ENCODE data around the gene IQCC. TPM values are rescaled to one million over a fixed set of nuclear protein-coding genes. Genes with fewer than 3 reads are reported as not detected.

The IQCC gene
- total RNA-seq, 2 experiments from 2014 or later = 4.2 to 4.4 TPM

DNA sequence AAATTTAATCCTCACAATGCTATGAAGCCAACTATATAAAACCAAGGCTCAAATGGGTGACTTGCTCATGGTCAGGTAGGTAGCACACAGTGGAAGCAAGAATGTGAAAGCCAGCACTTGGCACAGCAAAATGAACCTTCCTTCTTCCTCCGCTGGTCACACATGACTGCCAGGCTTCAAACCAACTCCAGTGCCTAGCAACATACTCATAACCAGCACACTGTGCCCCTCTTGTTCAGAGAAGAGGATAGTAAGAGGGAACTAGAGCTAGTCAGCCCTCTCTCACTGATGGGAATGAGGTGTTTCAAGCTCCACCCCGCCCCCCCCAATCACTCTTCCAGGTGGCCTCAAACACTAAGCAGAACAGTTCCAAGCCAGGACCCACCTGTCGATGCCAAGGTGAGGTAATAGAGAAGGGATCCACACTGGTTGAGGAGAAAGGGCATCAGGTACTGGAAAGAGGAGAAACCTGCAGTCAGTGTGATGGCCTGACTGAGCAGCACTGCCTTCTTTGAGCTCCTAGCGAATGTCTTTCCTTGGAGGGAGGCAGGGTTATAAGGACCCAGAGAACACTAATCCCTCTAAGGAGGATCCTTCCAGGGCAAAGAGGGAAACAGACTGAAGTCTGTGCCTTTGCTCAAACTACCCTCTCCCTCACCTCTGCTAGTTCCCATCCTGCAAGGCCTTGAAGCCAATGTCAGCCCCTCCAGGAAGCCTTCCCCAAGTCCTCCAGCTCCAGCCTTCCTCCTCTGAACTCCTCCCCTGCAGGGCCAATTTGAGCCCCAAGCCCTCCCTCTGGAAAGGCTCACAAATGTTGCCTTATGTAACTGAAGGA lies 15.5 kb downstream of the IQCC start:
- no peaks in the 10 kb centered on the region for H3K27me3 Mint-ChIP-seq
- ChIA-PET CTCF (interaction anchor here (1.2 to 2.3 kb wide), 2 partner anchors 15 to 28 kb away, joined by 4 to 12 read pairs; no protein-coding TSS in a partner anchor), POLR2A (interaction anchor here (1.0 to 1.2 kb wide), 4 partner anchors 15 to 72 kb away, joined by 3 read pairs; partner anchors contain the start of gene IQCC)
- H3K4me1 Mint-ChIP-seq (ENCODE audit: low read depth) = peaks cover 29% of the 10 kb centered on the region
- H3K27ac Mint-ChIP-seq = peak overlapping the region; percentile 98
- DNase-seq = no peak
- H3K4me3 Mint-ChIP-seq = peak overlapping the region; percentile 96
- H3K36me3 Mint-ChIP-seq (ENCODE audit: low read depth) = peaks cover 24% of the 10 kb centered on the region
- H3K9me3 Mint-ChIP-seq = no peaks in the 10 kb centered on the region
- ATAC-seq = no peak
- intact Hi-C loops (cut with micrococcal nuclease) = no loop called here
- TF ChIP-seq CTCF (IDR thresholded peaks at IDR 0.05) = no peak

GRCh38 chr1:32221581-32221979 lies 16.1 kb downstream of the IQCC start:
- Mint-ChIP-seq H3K4me3 (peak overlapping the region; percentile 96), H3K27me3 (no peaks in the 10 kb centered on the region), H3K9me3 (no peaks in the 10 kb centered on the region), H3K27ac (peak overlapping the region; percentile 98), H3K36me3 (ENCODE audit: low read depth) (peaks cover 27% of the 10 kb centered on the region), H3K4me1 (ENCODE audit: low read depth) (peaks cover 33% of the 10 kb centered on the region)
- ChIA-PET POLR2A (interaction anchor here (0.7 to 1.2 kb wide), 4 partner anchors 19 to 215 kb away, joined by 3 read pairs; no protein-coding TSS in a partner anchor), CTCF (interaction anchor here (1.2 to 2.3 kb wide), 2 partner anchors 14 to 27 kb away, joined by 4 to 12 read pairs; no protein-coding TSS in a partner anchor)
- DNase-seq (no peak), ATAC-seq (no peak)
- no peak for TF ChIP-seq CTCF (IDR thresholded peaks at IDR 0.05)
- intact Hi-C loops (cut with micrococcal nuclease) = no loop called here

GRCh38 chr1:32221980-32222755 lies 16.7 kb downstream of the IQCC start, which contains the start of the genes EIF3I and TMEM234:
Gene EIF3I (plus strand): TSS chr1:32222407. CDS start chr1:32222442, 35 bp downstream.
Gene TMEM234 (minus strand): TSS chr1:32222353. CDS start chr1:32222322, 31 bp downstream.
- no peaks in the 10 kb centered on the region for H3K9me3 Mint-ChIP-seq
- POLR2A ChIA-PET = interaction anchor here (0.7 to 2.1 kb wide), 6 partner anchors 10 to 215 kb away, joined by 3 to 8 read pairs (median 4); partner anchors contain the start of gene MARCKSL1
- intact Hi-C loops (cut with micrococcal nuclease) = no loop called here
- peak; percentile 96 for DNase-seq
- TF ChIP-seq CTCF (IDR thresholded peaks at IDR 0.05) = no peak
- CTCF ChIA-PET = interaction anchor here (2.3 kb wide), 1 partner anchor 27 kb away, joined by 12 read pairs; no protein-coding TSS in a partner anchor
- peak within 1 kb of the TSS; percentile 96 for H3K4me3 Mint-ChIP-seq
- peaks cover 33% of the 10 kb centered on the region for H3K4me1 Mint-ChIP-seq (ENCODE audit: low read depth)
- peak; percentile 95 for ATAC-seq
- peaks cover 27% of the 10 kb centered on the region for H3K36me3 Mint-ChIP-seq (ENCODE audit: low read depth)
- H3K27ac Mint-ChIP-seq = peak within 1 kb of the TSS; percentile 98
- no peaks in the 10 kb centered on the region for H3K27me3 Mint-ChIP-seq

DNA sequence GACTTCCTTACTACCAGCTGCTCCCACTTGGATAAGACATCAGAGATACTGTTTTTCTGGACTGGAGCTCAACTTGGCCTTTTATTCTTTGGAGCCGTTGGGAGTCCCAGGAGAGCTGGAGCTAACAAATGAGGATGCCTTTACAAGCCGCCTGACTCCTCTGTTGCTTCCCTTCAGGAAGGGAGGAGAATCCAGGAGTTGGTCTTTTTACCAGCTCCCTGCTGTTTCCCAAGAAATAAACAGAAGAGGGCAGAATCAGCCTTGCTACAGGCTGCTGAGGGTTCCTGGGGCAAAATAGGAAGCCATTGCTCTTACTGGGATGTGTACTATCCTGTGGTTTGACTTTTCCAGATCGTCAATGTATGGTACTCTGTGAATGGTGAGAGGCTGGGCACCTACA lies 18.2 kb downstream of the IQCC start:
- DNase-seq (no peak), ATAC-seq (no peak)
- intact Hi-C loops (cut with micrococcal nuclease) = no loop called here
- TF ChIP-seq CTCF (IDR thresholded peaks at IDR 0.05) = no peak
- POLR2A ChIA-PET = interaction anchor here (0.8 to 2.1 kb wide), 8 partner anchors 9 to 113 kb away, joined by 3 to 8 read pairs (median 4); partner anchors contain the start of genes CCDC28B, LCK and MARCKSL1
- peaks cover 40% of the 10 kb centered on the region for H3K36me3 Mint-ChIP-seq (ENCODE audit: low read depth)
- H3K27me3 Mint-ChIP-seq = no peaks in the 10 kb centered on the region
- peak overlapping the region; percentile 98 for H3K27ac Mint-ChIP-seq
- H3K4me3 Mint-ChIP-seq = peak overlapping the region; percentile 96
- H3K9me3 Mint-ChIP-seq = no peaks in the 10 kb centered on the region
- CTCF ChIA-PET = interaction anchor here (0.6 to 1.4 kb wide), 4 partner anchors 17 to 112 kb away, joined by 3 to 5 read pairs (median 3); partner anchors contain the start of gene MARCKSL1
- peaks cover 33% of the 10 kb centered on the region for H3K4me1 Mint-ChIP-seq (ENCODE audit: low read depth)
